Measurements from ENCODE around the gene THOP1.
A peak's percentile ranks its signal among the peaks of the same experiment; 100 is the strongest.

Gene THOP1

GRCh38 chr19:2785244-2785997 lies at the start of gene THOP1:
THOP1 (plus strand) TSS chr19:2785503; CDS start chr19:2785663, 160 bp downstream.
- H3K27me3 ChIP-seq (ENCODE audit: insufficient read depth, low read depth, severe bottlenecking) = no peaks in the 10 kb centered on the region
- peak within 1 kb of the TSS; percentile 92 for H3K4me3 ChIP-seq (ENCODE audit: low read depth, low read length)
- peak within 1 kb of the TSS; percentile 92 for H3K27ac ChIP-seq
- DNase-seq = peak; percentile 99
- H3K9me3 ChIP-seq (ENCODE audit: severe bottlenecking) = no peaks in the 10 kb centered on the region
- H3K36me3 ChIP-seq = peaks cover 46% of the 10 kb centered on the region
- no peak for TF ChIP-seq CTCF (IDR thresholded peaks at IDR 0.05; ENCODE audit: low read depth, low read length)

- Histone ChIP-seq H3K9me3 (ENCODE audit: severe bottlenecking) (no peaks in the 10 kb centered on the region), H3K36me3 (peaks cover 48% of the 10 kb centered on the region), H3K27ac (no peak overlapping the region), H3K27me3 (ENCODE audit: insufficient read depth, low read depth, severe bottlenecking) (no peaks in the 10 kb centered on the region), H3K4me3 (ENCODE audit: low read depth, low read length) (no peak overlapping the region)
- TF ChIP-seq CTCF (IDR thresholded peaks at IDR 0.05; ENCODE audit: low read depth, low read length) = no peak
- no peak for DNase-seq
These were observed 48.6 kb upstream of the THOP1 start for GRCh38 chr19:2736550-2737190.

GRCh38 chr19:2739602-2740313 lies 45.5 kb upstream of the THOP1 start, which contains the start of gene SLC39A3:
SLC39A3 (minus strand) TSS chr19:2740017; CDS start chr19:2737257, 2,760 bp downstream.
- 0 out of 2 replicates have a peak, but pooled peaks have one; percentile 10 for TF ChIP-seq CTCF (IDR thresholded peaks at IDR 0.05; ENCODE audit: low read depth, low read length)
- no peaks in the 10 kb centered on the region for H3K9me3 ChIP-seq (ENCODE audit: severe bottlenecking)
- H3K4me3 ChIP-seq (ENCODE audit: low read depth, low read length) = peak within 1 kb of the TSS; percentile 81
- no peaks in the 10 kb centered on the region for H3K27me3 ChIP-seq (ENCODE audit: insufficient read depth, low read depth, severe bottlenecking)
- H3K27ac ChIP-seq = peak within 1 kb of the TSS; percentile 85
- DNase-seq = peak; percentile 99
- H3K36me3 ChIP-seq = peaks cover 28% of the 10 kb centered on the region

GRCh38 chr19:2740314-2740656 lies 45.0 kb upstream of the THOP1 start:
- peak overlapping the region; percentile 85 for H3K27ac ChIP-seq
- H3K9me3 ChIP-seq (ENCODE audit: severe bottlenecking) = no peaks in the 10 kb centered on the region
- H3K27me3 ChIP-seq (ENCODE audit: insufficient read depth, low read depth, severe bottlenecking) = no peaks in the 10 kb centered on the region
- no peak for TF ChIP-seq CTCF (IDR thresholded peaks at IDR 0.05; ENCODE audit: low read depth, low read length)
- no peak for DNase-seq
- H3K36me3 ChIP-seq = peaks cover 23% of the 10 kb centered on the region
- H3K4me3 ChIP-seq (ENCODE audit: low read depth, low read length) = peak overlapping the region; percentile 23

GRCh38 chr19:2743099-2743498 lies 42.2 kb upstream of the THOP1 start:
- no peak for DNase-seq
- no peak overlapping the region for H3K27ac ChIP-seq
- H3K36me3 ChIP-seq = peaks cover 4% of the 10 kb centered on the region; the same call in 1 of the 2 replicates
- H3K9me3 ChIP-seq (ENCODE audit: severe bottlenecking) = no peaks in the 10 kb centered on the region
- TF ChIP-seq CTCF (IDR thresholded peaks at IDR 0.05; ENCODE audit: low read depth, low read length) = no peak
- H3K27me3 ChIP-seq (ENCODE audit: insufficient read depth, low read depth, severe bottlenecking) = no peaks in the 10 kb centered on the region
- H3K4me3 ChIP-seq (ENCODE audit: low read depth, low read length) = no peak overlapping the region
